Measurements from ENCODE around the gene FARP1.

The FARP1 gene

DNA sequence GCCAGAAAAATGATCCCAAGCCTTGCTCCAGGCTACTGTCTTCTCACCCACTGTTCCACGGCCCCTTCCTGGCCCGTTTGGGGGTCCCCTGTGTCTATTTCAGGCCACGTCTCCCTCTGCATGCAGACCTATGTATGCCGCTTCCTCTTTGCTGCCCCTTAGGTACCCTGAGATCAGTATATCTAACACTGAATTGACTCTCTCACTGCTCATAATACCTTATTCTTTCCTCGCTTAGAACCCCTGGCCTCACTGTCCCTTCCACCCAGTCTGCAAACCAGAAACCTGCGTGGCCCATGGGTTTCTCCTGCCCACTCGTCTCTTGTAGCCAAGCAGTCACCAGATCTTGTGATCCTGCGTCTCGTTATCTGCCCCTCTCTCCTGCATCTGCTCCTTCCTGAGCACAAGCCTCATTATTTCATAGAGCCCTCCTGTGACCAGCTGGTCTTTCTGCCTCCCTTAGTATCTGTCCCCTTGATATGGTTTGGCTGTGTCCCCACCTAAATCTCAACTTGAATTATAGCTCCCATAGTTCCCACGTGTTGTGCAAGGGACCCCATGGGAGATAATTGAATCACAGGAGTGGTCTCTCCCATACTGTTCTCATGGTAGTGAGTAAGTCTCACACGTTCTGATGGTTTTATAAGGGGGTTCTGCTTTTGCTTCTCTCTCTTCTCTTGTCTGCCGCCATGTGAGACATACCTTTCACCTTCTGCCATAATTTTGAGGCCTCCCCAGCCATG is 143.1 kb downstream of the FARP1 start:
- DNase-seq (ENCODE audit: low read depth in 2 of 2): no peak

DNA sequence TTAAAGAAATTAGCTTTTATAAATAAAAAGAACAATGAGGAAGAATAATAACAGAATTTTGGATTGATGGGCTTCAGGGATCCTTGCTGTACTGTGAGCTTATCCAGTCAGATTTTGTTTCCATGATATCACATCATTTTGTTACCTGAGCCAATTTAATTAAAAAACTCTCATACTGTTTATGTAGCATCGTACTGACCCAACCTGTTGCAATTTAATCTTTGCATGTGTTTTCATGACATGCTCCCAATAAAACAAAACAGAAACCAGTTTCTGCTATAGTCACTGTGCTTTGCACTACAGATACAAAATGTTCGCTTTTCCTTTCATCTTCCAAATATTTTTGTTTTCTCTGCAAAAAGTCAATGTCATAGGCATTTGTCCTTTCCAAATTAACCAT is 143.9 kb downstream of the FARP1 start:
- DNase-seq (ENCODE audit: low read depth in 2 of 2): no peak

DNA sequence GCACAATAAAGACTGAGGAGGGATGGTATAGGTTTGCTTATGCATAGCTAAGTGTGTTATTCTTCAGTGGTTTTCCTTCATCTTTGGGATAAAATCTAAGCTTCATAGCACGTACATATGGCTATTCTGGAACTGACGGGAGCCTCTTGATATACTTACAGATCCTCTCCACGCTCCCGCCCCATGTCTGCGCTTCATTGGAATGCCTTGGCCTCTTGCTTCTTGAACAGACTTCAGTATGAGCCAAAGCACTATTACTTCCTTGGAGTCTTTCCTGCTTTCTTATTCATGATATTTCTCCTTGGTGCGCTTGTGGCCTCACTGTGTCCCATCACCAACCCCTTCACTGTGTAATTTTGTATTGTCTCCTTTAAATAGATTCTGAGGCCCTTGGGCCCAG is 145.3 kb downstream of the FARP1 start:
- no peak for DNase-seq (ENCODE audit: low read depth in 2 of 2)

DNA sequence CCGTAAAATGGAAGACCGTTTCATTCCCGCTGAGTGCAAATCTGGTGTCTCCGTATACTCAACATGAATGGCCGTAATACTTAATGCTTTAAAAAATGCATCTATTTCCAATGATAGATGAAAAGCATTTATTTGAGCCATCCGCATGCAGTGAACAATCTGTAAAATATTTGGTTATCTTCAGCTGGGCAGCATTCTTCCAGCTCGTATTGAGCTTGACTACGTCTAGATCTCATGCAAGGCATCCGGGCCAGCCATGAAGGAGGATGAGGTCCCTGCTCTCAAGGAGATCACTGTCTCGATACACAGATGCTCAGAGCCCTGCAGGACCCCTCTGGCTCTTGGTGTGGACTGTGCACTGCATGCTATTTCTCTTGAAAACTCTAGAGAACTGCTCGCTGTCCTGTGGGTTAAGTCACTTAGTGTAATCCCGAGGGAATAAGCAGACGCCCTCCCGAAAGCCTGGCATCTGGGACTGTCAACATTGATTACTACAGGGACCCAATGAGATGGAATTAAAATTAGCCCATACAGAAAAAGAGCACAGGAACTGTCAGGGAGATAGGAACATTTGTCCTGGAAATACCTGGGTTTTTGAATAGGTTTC is 146.5 kb downstream of the FARP1 start:
- no peak for DNase-seq (ENCODE audit: low read depth in 2 of 2)

DNA sequence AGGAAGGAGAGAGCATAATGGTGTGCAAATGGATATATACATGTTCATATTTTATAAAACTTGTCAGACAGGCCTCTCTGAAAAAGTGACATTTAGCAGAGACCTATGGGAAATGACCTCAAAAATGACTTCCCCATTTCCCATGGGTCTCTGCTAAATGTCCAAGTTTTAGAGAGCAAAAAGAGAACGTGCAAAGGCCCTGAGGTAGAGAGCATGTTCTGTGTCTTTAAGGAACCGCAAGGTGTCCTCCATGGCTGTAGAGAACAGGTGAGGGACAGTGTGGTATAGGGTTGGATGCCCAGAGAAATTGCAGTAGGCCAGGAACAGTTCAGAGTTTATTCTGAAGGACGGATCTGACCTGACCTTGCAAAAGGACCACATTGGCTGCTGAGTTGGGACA is 147.4 kb downstream of the FARP1 start:
- DNase-seq (ENCODE audit: low read depth in 2 of 2): no peak

DNA sequence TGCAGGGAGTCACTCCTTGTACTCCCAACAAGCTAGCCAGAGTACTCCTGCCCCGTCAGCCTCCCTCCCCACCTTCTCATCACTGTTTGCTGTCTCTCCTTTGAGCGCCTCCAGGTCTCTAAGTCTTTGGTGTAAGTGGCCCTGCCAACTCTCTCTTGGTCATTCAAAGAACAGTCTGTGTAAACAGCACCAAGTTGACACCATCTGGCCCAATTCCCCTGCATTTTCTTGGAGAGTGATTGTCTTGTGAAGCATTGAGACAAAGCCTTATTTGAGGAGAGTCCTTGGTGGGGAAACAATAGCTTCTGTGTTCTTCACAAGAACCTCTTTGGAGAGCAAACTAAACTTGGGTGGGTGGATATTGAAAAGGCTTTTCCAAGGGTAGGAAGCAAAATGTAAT is 148.8 kb downstream of the FARP1 start:
- no peak for DNase-seq (ENCODE audit: low read depth in 2 of 2)

DNA sequence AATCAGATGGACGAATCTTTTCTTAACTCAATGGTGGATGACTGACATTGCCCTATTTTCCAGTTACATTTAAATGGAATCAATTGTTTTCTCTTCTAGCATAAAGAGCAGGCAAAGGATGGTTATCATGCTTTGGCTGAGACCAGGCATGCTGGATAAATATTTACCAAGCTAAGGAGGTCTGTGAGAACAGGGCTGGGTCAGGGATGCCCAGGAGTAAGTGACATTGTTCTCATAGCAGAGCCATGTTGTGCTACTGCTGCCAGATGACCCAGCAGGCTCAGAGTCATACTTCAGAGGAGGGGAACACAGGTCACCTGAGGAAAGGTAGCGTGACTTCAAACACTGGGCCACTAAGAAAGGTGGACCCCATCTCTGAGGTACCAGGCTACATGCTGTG is 150.2 kb downstream of the FARP1 start:
- no peak for DNase-seq (ENCODE audit: low read depth in 2 of 2)

DNA sequence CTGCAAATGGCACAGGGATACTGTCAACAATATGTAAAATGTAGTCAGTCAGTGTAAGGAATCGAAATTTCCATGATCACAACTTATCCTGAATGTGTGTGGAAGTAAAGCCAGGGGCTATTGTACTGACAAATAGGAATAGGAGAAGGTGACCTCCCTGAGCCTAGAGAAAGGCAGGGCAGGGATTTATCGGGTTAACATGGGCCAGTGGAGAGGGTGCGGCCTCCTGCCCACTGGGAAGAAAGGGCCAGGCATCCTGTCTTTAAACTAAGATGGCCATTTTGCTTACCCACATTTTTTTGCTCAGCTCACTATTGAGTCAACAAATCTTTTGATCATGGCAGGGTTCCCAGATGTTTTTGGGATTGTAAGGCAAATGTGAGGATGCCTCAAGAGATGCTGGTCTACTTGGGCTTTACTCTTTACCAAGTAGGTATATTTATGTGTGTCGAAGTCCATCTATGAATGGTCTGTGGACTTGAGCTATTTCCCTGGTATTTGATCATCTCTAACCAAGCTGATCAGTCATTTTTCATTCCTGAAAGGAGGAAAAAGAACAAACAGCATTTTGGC is 150.8 kb downstream of the FARP1 start:
- DNase-seq (ENCODE audit: low read depth in 2 of 2): no peak

DNA sequence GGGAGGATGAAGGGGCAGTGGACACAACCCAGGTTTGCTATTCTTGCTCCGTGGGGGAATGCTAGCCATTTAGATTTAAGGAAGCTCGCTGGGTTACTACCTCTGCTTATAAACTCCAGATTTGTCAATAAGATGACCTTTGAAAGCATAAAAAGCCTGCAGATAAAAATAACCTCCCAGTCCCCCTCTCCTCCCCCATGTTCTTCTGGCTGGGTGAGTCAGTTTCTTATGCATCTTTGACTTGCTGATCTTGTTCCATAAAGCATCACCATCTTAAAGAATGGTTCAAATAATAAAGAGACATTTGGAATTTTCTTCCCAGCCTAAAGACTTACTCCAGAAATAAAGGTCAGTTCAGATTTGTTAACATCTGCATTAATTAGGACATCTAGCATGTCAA is 152.5 kb downstream of the FARP1 start:
- DNase-seq (ENCODE audit: low read depth in 2 of 2): no peak

DNA sequence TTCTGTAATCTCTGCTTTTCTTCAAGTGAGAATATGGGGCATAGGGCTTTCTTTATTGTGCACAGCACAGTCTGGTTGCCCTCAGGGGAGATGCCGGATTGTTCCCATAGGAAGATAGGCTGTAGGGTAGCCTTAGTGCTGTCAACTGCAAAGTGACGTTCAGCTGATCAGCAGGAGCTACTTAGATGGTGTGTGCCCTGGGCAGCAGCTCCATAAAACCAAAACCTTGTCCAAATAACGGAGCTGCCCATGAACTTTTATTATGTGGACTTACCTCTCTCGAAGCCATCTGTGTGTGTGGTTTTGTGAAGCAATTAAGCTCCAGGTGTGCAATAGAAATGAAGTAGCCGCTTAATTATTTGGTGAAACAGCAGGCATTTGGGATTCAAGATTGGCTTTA is 154.2 kb downstream of the FARP1 start:
- DNase-seq (ENCODE audit: low read depth in 2 of 2): no peak

DNA sequence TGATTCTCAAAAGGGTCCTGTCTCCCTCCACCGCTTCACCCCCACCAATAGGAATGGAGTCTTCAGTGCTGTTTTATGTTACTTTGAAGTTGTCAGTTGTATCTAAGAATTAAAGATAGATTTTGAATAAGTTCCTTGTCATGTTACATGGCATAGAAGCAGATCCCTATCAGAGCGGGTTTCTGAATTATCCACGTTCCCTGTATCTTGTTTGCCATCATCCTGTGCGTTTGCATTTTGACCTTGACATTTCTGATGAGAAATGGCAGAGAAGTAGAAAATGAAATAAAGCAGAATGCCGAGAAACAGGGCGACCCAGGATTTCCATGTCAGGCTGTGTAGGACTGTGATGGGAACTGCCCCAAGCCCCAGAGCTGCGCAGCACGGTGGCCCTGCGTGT is 154.9 kb downstream of the FARP1 start:
- no peak for DNase-seq (ENCODE audit: low read depth in 2 of 2)

DNA sequence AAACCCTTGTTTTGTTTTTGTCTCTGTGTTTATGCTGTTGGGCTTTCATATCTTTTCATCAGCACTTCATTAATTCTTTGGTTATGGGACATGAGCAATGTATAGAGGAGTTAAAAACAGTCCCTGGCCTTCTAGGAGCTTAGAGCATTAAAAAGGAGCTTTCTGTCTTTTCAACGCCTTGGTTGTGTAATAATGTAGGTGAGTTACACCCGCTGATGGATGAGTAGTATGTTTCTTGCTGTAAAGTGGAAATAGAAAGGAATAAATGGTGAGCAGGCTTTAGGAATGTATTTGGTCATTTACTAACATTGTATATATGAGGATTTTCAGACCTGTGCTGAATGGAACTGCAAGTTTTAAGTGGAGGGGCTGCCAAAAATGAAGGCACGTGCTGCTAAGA is 155.7 kb downstream of the FARP1 start:
- no peak for DNase-seq (ENCODE audit: low read depth in 2 of 2)

DNA sequence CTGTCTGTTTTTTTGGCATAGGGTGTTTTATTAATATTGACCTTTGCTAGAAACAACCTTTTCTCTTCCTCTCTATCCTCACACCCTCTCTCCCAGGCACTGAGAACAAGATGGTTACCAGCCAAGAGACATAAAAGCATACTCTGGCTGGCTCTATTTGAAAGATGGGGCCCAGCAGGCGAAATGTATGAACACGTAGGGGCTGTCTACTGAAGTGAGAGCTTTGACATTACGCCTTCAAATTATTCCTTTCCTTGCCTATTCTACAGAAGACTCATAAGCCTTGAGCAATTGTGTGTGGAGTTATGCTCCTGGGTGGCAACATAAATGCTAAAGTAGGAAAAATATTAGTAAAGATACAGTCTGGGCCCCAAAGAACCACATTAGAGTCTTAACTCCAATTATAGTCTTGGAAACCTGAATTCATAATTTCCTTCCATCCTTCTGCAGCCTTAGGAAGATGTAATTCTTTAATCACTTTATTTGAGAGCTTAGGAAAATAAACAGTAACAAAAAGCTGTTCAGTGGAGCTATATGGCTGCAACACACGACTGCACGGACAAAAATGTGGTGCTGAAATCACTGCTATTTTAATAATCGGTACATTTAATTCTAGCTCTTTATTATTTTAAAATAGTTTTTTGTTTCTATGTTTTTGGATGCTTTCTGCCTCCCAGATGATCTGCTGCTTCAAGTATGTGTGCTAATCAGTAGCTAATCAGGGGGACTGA is 156.5 kb downstream of the FARP1 start:
- DNase-seq (ENCODE audit: low read depth in 2 of 2): no peak

DNA sequence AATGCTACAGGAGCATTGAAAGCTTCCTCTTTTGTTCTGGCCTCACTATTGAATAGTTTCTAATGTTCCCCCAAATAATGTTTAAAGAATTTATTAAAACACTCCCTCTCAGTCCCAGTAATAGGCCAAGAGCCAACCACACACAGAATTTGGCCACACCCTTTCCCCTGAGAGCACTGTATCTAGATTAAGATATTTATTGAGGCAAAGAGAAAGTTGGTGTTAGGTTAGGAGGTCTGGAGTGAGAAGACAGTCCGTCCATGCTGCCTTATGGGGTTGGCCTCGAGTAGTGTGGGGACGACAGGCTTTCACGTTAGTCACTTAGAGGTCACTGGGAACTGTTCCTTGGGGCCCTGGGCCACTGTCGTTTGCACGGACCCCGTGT is 157.1 kb downstream of the FARP1 start:
- DNase-seq (ENCODE audit: low read depth in 2 of 2): no peak

DNA sequence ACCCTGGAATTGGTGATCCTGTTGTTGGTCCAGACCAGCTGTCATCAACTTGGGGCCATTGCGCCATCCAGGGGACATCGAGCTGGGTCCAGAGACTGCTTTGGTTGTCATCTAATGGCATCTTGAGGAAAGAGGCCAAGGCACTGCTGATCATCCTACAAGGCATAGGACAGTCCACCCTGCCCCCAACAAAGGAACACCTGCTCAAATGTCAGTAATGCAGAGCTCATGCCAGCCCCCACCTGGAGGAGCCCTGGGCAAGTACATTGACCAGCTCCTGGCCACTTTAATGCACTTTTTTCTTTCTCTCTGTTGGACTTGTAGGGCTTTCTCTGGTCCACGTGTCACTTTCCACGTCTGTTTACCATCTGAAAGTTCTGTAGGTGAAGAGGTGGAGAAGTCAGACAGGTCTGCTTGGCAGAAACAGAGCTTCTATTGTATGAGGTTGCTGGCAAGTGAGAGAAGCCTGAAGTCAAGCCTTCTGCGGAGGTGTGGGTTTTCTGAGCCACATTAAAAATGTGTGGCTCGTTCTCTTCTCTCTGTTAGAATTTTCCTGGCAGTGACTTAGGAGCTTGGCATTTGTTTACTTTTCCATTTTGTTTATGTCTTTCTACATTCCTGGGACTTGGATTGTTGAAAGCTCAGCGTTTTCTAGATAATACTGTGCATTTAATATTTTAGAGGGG is 158.2 kb downstream of the FARP1 start:
- DNase-seq (ENCODE audit: low read depth in 2 of 2): no peak

DNA sequence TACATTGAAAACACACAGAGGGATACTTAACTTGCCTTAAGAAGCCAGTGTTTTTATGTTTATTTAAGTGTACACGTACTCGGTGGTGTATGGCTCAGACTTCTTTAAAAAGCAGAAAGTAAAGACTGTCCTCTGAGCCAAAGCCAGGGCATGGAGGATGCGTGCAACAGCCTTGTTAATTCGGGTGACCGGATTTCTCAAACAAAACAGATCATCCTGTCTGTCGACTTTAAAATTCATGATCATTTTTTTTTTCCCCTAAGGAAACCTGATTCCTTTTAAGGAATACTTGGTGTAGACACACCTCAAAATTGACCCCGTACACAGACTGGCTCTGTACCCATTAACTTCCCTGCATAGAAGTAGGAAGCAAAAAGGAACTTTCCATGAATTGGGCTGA is 158.8 kb downstream of the FARP1 start:
- no peak for DNase-seq (ENCODE audit: low read depth in 2 of 2)

DNA sequence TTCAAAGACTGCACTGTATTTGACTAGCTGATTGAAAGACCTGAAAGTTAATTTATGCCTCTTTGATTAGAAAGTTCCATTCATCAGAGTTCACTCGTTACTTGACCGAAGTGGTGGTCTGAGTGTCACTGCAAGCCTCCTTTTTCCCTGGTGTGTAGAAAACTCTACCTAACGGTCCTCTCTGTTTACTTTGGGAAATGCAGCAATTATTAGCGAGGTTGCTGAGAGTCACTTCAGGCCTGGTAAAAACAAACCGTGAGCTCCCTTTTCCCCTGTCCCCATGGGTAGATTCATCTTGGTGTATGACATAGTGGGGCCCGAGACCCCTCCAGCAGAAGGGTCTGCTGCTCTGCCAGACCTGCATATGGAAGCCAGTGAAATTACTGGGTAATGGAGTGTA is 161.0 kb downstream of the FARP1 start:
- DNase-seq (ENCODE audit: low read depth in 2 of 2): no peak

DNA sequence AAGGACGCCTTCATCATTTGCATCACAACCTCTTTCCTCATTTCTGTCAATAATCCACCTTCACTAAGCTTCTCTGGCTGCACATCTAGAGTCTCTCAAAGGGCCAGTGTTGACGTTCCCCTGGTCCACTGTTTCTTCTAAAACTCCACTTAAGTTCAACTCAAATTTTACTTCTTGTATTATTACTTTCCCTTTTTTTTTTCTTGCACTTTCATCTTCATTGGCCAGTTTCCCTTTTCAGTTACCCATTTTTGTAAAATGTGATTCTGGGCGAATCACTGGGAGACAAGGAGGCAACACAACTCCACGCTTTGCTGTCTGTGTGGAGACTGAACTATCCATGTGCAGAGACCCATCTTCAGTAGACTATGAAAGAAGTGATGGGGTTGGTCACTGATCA is 162.8 kb downstream of the FARP1 start:
- no peak for DNase-seq (ENCODE audit: low read depth in 2 of 2)

DNA sequence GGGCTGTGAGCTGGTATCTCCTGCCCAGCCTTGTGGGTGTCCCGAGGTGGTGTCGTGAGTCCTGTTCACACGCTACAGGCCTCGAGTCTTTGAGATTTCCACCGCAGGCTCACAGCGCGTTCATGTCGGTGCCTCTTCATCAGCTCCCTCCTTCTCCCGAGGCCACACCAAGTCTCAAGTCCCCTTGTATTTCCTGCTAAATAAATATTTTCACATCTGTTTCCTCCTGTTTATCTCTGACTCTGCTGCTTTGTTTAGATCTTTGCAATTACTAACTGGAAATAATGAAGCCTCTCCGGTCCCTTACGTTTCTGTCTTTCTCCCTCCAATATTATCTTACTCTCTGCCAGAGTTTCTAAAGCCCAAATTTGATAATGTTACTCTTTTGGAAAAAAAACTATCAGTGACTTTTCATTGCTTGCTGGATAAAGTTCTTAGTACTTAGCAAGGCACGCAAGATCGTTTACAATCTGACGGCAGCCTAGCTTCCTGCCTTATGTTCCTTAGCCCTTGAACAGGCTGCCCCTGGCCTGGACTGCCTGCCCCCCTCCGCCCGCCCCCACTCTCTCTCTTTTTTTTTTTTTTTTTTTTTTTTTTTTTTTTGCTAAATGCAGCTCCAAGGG is 164.7 kb downstream of the FARP1 start:
- DNase-seq (ENCODE audit: low read depth in 2 of 2): no peak

DNA sequence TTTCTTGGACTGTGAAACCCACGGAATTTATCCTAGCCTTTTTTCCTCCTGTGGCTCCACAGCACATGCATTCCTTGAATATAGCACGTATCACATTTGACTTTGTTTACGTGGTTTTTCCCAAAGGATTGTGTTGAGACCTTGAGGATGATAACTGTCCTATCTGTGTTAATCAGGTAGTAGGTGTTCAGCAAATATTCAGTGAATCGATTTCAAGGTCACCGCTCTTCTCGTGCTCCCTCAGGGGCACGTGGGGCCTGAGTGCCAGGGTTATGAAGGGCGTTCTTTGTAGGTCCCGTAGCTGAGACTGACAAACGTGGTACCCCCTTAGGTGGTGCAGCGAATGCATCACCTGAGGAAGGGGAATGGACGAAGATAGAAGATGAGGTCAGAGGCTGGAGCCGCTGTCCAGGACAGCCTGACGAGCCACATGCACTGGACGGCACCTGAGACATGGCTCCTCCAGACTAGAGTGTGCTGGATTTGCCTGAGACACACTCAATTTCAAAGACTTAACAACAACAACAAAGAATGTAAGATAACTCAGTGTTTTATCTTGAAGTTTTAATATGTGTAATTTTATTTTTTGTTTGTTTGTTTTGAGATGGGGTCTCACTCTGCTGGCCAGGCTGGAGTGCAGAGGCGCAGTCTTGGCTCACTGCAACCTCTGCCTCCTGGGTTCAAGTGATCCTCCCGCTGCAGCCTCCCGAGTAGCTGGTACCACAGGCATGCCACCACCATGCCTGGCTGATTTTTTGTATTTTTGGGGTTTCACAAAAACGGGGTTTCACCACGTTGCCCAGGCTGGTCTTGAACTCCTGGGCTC is 165.4 kb downstream of the FARP1 start:
- no peak for DNase-seq (ENCODE audit: low read depth in 2 of 2)
